Stimulated activated CD4-positive, alpha-beta T cell treated with anti-CD3 and anti-CD28 coated beads, Interleukin-15, amount 100 ng/mL, for 24 hours (primary cell): ENCODE measurements around the gene IL13.

Source experiments
- DNase-seq: peaks from one replicate; pipeline ENCODE4 v3.0.0-alpha.2; 2020

IL13 gene

GRCh38 chr5:132673488-132673887, 15.5 kb downstream of the IL13 start:
- DNase-seq, result no peak

- DNase-seq, result no peak
Observed at GRCh38 chr5:132673939-132674630, 16.1 kb downstream of the IL13 start, which contains the start of gene IL4. Gene IL4, plus strand, starts transcription at chr5:132673989. Its CDS starts 62 bp downstream, at chr5:132674051.

- DNase-seq, result no peak
Observed at GRCh38 chr5:132674671-132675506, 16.9 kb downstream of the IL13 start.

- DNase-seq, result no peak
Observed at GRCh38 chr5:132675936-132676689, 18.1 kb downstream of the IL13 start.

GRCh38 chr5:132677191-132677590, 19.2 kb downstream of the IL13 start:
- no peak for DNase-seq

- DNase-seq, result no peak
Observed at GRCh38 chr5:132677682-132678400, 19.9 kb downstream of the IL13 start.

GRCh38 chr5:132678735-132679134, 20.8 kb downstream of the IL13 start:
- no peak for DNase-seq

- DNase-seq, result no peak
Observed at GRCh38 chr5:132679166-132679565, 21.2 kb downstream of the IL13 start.

- DNase-seq, result no peak
Observed at GRCh38 chr5:132679717-132680380, 21.9 kb downstream of the IL13 start.

GRCh38 chr5:132680780-132681475, 23.0 kb downstream of the IL13 start:
- no peak for DNase-seq

- no peak for DNase-seq
Observed at GRCh38 chr5:132681476-132681831, 23.5 kb downstream of the IL13 start.

- DNase-seq, result no peak
Observed at GRCh38 chr5:132681983-132682382, 24.0 kb downstream of the IL13 start.

- no peak for DNase-seq
Observed at GRCh38 chr5:132684491-132684890, 26.5 kb downstream of the IL13 start.

- DNase-seq, result no peak
Observed at GRCh38 chr5:132684922-132685720, 27.1 kb downstream of the IL13 start.

GRCh38 chr5:132686193-132686592, 28.2 kb downstream of the IL13 start:
- no peak for DNase-seq

GRCh38 chr5:132687995-132688394, 30.0 kb downstream of the IL13 start:
- DNase-seq, result peak; percentile 29

- DNase-seq, result peak; percentile 51
Observed at GRCh38 chr5:132688536-132689339, 30.8 kb downstream of the IL13 start.

- no peak for DNase-seq
Observed at GRCh38 chr5:132689513-132689912, 31.5 kb downstream of the IL13 start.

- DNase-seq, result no peak
Observed at GRCh38 chr5:132690156-132690555, 32.2 kb downstream of the IL13 start.
